Measurements from ENCODE around the gene TDRKH.
A peak's percentile ranks its signal among the peaks of the same experiment; 100 is the strongest.

The TDRKH gene

DNA sequence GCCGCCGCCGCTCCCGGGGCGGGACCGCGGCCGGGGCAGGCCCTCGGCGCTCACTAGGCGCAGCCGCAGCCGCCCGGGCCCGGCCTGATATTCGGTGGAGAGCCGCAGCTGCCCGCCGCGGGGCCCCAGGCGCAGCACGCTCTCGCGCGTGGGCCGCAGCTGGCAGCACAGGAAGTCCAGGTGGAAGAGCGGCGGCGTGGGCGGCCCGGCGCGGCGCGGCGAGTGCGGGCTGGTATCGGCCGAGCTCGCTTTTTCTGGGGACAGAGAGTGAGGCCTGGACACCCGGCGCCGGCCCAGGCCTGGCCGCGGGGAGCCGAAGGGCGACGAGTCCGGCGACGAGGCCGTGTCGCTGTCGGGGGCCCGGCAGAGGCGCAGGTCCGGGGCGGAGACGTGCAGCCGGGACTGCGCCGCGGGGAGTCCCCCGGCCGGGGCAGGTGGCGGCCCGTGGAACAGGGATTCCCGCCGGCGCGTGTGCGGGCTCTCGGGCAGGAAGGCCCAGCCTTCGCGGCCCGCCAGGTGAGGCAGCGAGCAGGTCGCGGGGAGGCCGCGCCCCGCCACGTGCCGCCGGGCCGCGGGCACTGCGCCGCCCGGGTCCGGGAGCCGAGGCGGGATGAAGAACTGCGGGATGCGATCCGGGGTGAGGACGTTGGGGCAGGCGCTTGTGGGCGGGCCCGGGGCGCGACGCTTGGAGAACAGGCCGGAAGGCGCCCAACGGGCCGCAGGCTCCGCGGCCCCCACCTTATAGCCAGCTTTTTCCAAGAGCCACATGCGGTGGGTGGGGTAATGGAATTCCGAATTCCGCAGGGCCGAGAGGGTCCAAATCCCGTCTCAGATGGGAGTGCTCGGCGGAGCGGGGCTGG lies 48.2 kb upstream of the TDRKH start:
- no peaks in the 10 kb centered on the region for H3K79me2 ChIP-seq (ENCODE audit: insufficient read depth, low read depth)
- peak overlapping the region; percentile 24; the same call in 1 of the 2 replicates for H2AFZ ChIP-seq (ENCODE audit: low read depth)
- peaks cover 38% of the 10 kb centered on the region for H3K4me1 ChIP-seq (ENCODE audit: low read depth, poor library complexity, severe bottlenecking)
- H4K20me1 ChIP-seq (ENCODE audit: insufficient read depth), result no peaks in the 10 kb centered on the region
- no peak overlapping the region for H3K4me2 ChIP-seq
- H3K36me3 ChIP-seq (ENCODE audit: insufficient read depth), result no peaks in the 10 kb centered on the region
- TF ChIP-seq, protein P1, sequence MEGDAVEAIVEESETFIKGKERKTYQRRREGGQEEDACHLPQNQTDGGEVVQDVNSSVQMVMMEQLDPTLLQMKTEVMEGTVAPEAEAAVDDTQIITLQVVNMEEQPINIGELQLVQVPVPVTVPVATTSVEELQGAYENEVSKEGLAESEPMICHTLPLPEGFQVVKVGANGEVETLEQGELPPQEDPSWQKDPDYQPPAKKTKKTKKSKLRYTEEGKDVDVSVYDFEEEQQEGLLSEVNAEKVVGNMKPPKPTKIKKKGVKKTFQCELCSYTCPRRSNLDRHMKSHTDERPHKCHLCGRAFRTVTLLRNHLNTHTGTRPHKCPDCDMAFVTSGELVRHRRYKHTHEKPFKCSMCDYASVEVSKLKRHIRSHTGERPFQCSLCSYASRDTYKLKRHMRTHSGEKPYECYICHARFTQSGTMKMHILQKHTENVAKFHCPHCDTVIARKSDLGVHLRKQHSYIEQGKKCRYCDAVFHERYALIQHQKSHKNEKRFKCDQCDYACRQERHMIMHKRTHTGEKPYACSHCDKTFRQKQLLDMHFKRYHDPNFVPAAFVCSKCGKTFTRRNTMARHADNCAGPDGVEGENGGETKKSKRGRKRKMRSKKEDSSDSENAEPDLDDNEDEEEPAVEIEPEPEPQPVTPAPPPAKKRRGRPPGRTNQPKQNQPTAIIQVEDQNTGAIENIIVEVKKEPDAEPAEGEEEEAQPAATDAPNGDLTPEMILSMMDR (conservative IDR thresholded peaks at IDR 0.05; ENCODE audit: low read depth, low read length), result no peak
- no peak overlapping the region for H3K27ac ChIP-seq
- peaks cover 14% of the 10 kb centered on the region for H3K27me3 ChIP-seq (ENCODE audit: insufficient read depth, low read depth)
- no peak overlapping the region for H3K9ac ChIP-seq
- no peak overlapping the region for H3K4me3 ChIP-seq (IDR thresholded peaks at IDR 0.05; ENCODE audit: insufficient read depth, low read depth, low read length)

DNA sequence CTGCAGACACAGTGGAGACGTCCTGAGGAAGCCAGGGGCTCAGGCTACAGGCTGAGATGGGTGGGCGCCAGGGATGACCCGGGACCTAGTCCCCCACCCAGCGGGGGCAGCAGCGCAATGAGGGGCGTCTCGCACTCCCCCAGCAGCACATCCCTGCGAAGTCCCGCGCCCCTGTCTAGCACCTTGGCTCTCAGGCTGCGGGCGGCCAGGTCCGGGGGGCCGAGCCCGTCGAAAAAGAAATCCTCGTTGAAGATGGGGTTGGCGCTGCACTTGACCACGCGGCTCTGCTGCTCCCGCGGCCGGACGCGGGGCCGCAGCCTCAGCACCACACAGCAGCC lies 47.6 kb upstream of the TDRKH start:
- Histone ChIP-seq H3K27ac (no peak overlapping the region), H4K20me1 (ENCODE audit: insufficient read depth) (no peaks in the 10 kb centered on the region), H3K36me3 (ENCODE audit: insufficient read depth) (no peaks in the 10 kb centered on the region), H3K9ac (no peak overlapping the region), H3K4me2 (no peak overlapping the region; the same call in 1 of the 2 replicates), H2AFZ (ENCODE audit: low read depth) (peak overlapping the region; percentile 24; the same call in 1 of the 2 replicates), H3K4me1 (ENCODE audit: low read depth, poor library complexity, severe bottlenecking) (peaks cover 39% of the 10 kb centered on the region), H3K79me2 (ENCODE audit: insufficient read depth, low read depth) (no peaks in the 10 kb centered on the region), H3K4me3 (IDR thresholded peaks at IDR 0.05; ENCODE audit: insufficient read depth, low read depth, low read length) (no peak overlapping the region), H3K27me3 (ENCODE audit: insufficient read depth, low read depth) (peaks cover 14% of the 10 kb centered on the region)
- TF ChIP-seq, protein P1 (conservative IDR thresholded peaks at IDR 0.05; ENCODE audit: low read depth, low read length), result no peak

DNA sequence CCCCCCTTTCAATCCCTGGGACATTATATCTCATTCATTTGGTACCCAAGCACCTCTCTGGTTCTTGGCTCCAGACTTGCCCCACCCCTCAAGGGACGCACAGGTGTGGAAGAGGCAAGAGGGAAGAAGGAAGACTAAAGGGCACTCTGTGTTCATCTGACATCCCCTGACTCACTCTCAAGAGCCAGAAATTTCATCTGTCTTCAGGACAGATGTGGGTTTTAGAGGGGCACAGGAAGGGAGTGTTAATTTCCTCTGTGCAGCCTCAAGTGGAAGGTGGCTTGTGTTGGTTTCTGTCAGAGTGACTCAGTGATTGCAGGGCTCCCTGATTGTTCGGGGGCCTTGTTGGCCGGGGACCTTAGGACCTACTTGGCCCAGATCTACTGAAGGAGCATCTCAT lies 46.9 kb upstream of the TDRKH start:
- peak overlapping the region; percentile 2 for H2AFZ ChIP-seq (ENCODE audit: low read depth)

DNA sequence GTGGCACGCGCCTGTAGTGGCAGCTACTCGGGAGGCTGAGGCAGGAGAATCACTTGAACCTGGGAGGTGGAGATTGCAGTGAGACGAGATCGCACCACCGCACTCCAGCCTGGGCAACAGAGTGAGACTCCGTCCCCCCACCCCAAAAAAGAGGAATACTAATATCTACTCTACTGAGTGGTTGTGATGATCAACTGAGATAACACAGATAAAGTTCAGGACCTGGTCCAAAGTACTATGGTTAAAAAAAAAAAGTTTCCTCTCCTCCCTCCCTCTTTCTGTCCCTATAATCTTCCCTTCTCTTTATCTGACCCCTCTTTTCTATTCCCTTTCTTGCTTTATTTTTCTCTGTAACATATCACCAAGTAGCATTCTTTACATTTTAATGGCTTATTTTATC lies 45.3 kb upstream of the TDRKH start:
- Histone ChIP-seq H3K4me3 (IDR thresholded peaks at IDR 0.05; ENCODE audit: insufficient read depth, low read depth, low read length) (no peak overlapping the region), H3K79me2 (ENCODE audit: insufficient read depth, low read depth) (no peaks in the 10 kb centered on the region), H3K9ac (no peak overlapping the region), H2AFZ (ENCODE audit: low read depth) (no peak overlapping the region), H4K20me1 (ENCODE audit: insufficient read depth) (no peaks in the 10 kb centered on the region), H3K27me3 (ENCODE audit: insufficient read depth, low read depth) (peaks cover 14% of the 10 kb centered on the region), H3K27ac (no peak overlapping the region), H3K4me1 (ENCODE audit: low read depth, poor library complexity, severe bottlenecking) (peaks cover 46% of the 10 kb centered on the region), H3K4me2 (peak overlapping the region; percentile 6; the same call in 1 of the 2 replicates), H3K36me3 (ENCODE audit: insufficient read depth) (no peaks in the 10 kb centered on the region)
- TF ChIP-seq, protein P1 (conservative IDR thresholded peaks at IDR 0.05; ENCODE audit: low read depth, low read length), result no peak

More for the DNA sequence above, 46.9 kb upstream of the TDRKH start:
- no peak overlapping the region for H3K27ac ChIP-seq
- H3K79me2 ChIP-seq (ENCODE audit: insufficient read depth, low read depth), result no peaks in the 10 kb centered on the region
- H3K36me3 ChIP-seq (ENCODE audit: insufficient read depth), result no peaks in the 10 kb centered on the region
- no peaks in the 10 kb centered on the region for H4K20me1 ChIP-seq (ENCODE audit: insufficient read depth)
- TF ChIP-seq, protein P1 (conservative IDR thresholded peaks at IDR 0.05; ENCODE audit: low read depth, low read length), result no peak
- no peak overlapping the region for H3K4me3 ChIP-seq (IDR thresholded peaks at IDR 0.05; ENCODE audit: insufficient read depth, low read depth, low read length)
- peaks cover 14% of the 10 kb centered on the region for H3K27me3 ChIP-seq (ENCODE audit: insufficient read depth, low read depth)
- H3K9ac ChIP-seq, result no peak overlapping the region
- peak overlapping the region; percentile 43 for H3K4me2 ChIP-seq
- peaks cover 39% of the 10 kb centered on the region for H3K4me1 ChIP-seq (ENCODE audit: low read depth, poor library complexity, severe bottlenecking)

Data from KMS-11 (cell line).